ENCODE results near the gene PRR15L. TPM values are rescaled to one million over a fixed set of nuclear protein-coding genes. Genes with fewer than 3 reads are reported as not detected.
"Not testable (repeated sequence)": the region's sequence is repeated elsewhere in the genome, so short reads cannot be mapped to it uniquely, and the experiment has no call there.

The PRR15L gene
- total RNA-seq, 1 donor from 2014 or later = not detected

DNA sequence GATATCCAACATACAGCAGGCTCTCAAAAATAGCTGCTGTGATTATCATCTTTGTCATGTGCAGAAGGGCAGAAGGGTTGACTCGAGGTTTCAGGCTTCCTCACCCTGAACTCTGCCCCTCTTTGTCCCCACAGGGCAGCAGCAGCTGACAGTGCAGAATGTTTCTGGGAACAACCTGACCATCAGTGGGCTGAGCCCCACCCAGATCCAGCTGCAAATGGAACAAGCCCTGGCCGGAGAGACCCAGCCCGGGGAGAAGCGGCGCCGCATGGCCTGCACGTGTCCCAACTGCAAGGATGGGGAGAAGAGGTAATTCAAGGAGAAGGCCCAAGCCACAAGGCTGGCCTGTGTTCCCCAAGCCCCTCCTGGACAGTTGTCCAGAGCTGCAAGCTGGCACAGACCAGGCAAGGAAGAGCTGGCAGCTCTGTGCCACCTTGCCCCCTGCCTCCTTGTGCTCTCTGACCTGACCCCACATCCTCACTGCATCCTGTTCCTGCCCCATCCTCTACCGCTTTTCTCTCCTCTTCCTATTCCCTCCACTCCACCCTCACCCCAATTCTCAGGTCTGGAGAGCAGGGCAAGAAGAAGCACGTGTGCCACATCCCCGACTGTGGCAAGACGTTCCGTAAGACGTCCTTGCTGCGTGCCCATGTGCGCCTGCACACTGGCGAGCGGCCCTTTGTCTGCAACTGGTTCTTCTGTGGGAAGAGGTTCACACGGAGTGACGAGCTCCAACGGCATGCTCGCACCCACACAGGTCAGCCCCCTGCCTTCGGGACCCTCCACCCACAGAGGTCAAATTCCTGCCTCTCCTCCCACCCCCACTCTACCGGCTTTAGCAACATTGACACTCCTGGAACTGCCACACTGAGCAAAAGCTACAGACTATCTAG lies 32.7 kb downstream of the PRR15L start:
- H3K27me3 Mint-ChIP-seq (ENCODE audit: unreplicated experiment) = peaks cover 3% of the 10 kb centered on the region
- H3K4me3 Mint-ChIP-seq (ENCODE audit: unreplicated experiment) = no peak overlapping the region
- no peak for DNase-seq
- H3K4me1 Mint-ChIP-seq (ENCODE audit: low read depth, unreplicated experiment) = peaks cover 13% of the 10 kb centered on the region
- peaks cover 9% of the 10 kb centered on the region for H3K36me3 Mint-ChIP-seq (ENCODE audit: unreplicated experiment)
- TF ChIP-seq, protein P1, sequence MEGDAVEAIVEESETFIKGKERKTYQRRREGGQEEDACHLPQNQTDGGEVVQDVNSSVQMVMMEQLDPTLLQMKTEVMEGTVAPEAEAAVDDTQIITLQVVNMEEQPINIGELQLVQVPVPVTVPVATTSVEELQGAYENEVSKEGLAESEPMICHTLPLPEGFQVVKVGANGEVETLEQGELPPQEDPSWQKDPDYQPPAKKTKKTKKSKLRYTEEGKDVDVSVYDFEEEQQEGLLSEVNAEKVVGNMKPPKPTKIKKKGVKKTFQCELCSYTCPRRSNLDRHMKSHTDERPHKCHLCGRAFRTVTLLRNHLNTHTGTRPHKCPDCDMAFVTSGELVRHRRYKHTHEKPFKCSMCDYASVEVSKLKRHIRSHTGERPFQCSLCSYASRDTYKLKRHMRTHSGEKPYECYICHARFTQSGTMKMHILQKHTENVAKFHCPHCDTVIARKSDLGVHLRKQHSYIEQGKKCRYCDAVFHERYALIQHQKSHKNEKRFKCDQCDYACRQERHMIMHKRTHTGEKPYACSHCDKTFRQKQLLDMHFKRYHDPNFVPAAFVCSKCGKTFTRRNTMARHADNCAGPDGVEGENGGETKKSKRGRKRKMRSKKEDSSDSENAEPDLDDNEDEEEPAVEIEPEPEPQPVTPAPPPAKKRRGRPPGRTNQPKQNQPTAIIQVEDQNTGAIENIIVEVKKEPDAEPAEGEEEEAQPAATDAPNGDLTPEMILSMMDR (IDR thresholded peaks at IDR 0.05; ENCODE audit: partially characterized antibody, unreplicated experiment) = no peak
- no peak overlapping the region for H3K27ac Mint-ChIP-seq (ENCODE audit: unreplicated experiment)
- peaks cover 3% of the 10 kb centered on the region for H3K9me3 Mint-ChIP-seq (ENCODE audit: unreplicated experiment)

DNA sequence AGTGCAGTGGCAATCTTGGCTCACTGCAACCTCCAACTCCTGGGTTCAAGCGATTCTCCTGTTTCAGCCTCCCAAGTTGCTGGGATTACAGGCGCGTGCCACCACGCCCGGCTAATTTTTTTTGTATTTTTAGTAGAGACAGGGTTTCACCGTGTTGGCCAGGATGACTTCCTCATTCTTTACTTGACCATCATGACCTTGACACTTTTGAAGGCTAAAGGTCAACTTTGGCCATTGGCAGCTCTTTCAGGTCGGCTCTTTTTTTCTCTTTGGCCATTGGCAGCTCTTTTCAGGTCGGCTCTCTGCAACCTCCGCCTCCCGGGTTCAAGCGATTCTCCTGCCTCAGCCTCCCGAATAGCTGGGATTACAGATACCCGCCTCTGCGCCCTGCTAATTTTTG lies 37.8 kb downstream of the PRR15L start:
- H3K9me3 Mint-ChIP-seq (ENCODE audit: unreplicated experiment); H3K36me3 Mint-ChIP-seq (ENCODE audit: unreplicated experiment); DNase-seq; H3K27ac Mint-ChIP-seq (ENCODE audit: unreplicated experiment); H3K4me3 Mint-ChIP-seq (ENCODE audit: unreplicated experiment); H3K27me3 Mint-ChIP-seq (ENCODE audit: unreplicated experiment); H3K4me1 Mint-ChIP-seq (ENCODE audit: low read depth, unreplicated experiment): not testable (repeated sequence)

DNA sequence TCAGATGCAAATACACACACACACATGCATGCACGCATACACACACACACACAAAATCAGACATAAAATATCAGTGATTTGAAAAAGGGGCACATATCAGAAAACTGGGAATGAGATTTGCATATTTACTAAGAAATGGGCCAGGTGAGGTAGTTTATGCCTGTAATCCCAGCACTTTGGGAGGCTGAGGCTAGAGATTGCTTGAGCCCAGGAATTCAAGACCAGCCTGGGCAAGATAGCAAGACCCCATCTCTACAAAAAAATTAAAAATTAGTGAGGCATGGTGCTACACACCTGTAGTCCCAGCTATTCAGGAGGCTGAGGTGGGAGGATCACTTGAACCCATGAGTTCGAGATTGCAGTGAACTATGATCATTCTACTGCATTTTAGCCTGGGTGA lies 38.7 kb downstream of the PRR15L start:
- Mint-ChIP-seq H3K36me3 (ENCODE audit: unreplicated experiment) (peaks cover 8% of the 10 kb centered on the region), H3K9me3 (ENCODE audit: unreplicated experiment) (peaks cover 7% of the 10 kb centered on the region), H3K27me3 (ENCODE audit: unreplicated experiment) (peaks cover under 1% of the 10 kb centered on the region), H3K4me1 (ENCODE audit: low read depth, unreplicated experiment) (peaks cover 8% of the 10 kb centered on the region), H3K27ac (ENCODE audit: unreplicated experiment) (no peak overlapping the region), H3K4me3 (ENCODE audit: unreplicated experiment) (no peak overlapping the region)
- TF ChIP-seq, protein P1 (IDR thresholded peaks at IDR 0.05; ENCODE audit: partially characterized antibody, unreplicated experiment) = no peak
- DNase-seq = no peak

DNA sequence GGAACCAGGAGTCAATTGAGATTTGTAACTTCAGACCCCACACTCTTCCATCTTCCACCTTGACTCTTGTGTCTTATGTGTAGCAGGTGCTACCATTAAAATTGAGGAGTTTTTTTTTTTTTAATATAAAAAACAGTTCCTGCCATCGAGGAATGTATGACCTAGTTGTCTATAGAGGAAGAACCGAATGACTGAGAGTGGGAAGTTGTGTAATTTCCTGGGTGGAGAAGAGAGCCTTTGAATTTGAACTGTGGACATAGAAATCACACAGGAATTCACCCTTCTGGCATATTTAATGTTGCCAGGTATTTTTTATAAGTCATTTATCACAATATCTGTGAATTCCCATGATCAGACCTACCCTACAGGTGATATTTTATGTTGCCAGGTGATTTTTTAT lies 39.7 kb downstream of the PRR15L start:
- no peak for DNase-seq
- Mint-ChIP-seq H3K36me3 (ENCODE audit: unreplicated experiment) (peaks cover 8% of the 10 kb centered on the region), H3K4me3 (ENCODE audit: unreplicated experiment) (no peak overlapping the region), H3K9me3 (ENCODE audit: unreplicated experiment) (peaks cover 7% of the 10 kb centered on the region), H3K27me3 (ENCODE audit: unreplicated experiment) (peaks cover 2% of the 10 kb centered on the region), H3K4me1 (ENCODE audit: low read depth, unreplicated experiment) (peaks cover 8% of the 10 kb centered on the region), H3K27ac (ENCODE audit: unreplicated experiment) (no peak overlapping the region)
- TF ChIP-seq, protein P1 (IDR thresholded peaks at IDR 0.05; ENCODE audit: partially characterized antibody, unreplicated experiment) = no peak

DNA sequence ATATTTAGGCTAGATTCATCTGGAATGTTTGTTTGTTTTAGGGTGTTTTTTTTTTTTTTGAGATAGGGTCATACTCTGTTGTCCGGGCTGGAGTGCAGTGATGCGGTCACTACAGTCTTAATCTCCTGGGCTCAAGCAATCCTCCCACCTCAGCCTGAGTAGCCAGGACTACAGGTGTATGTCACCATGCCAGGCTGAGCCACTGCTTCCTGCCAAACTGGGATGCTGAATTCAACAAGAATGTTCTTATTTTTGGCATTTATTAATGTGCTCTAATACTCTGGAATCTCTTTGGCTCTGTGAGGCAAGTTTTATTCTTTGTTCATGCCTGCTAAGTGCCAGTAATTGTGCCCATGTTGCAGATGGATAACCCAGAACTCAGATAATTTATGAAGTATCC lies 40.1 kb downstream of the PRR15L start:
- TF ChIP-seq, protein P1 (IDR thresholded peaks at IDR 0.05; ENCODE audit: partially characterized antibody, unreplicated experiment) = no peak
- DNase-seq = no peak
- Mint-ChIP-seq H3K9me3 (ENCODE audit: unreplicated experiment) (peaks cover 7% of the 10 kb centered on the region), H3K36me3 (ENCODE audit: unreplicated experiment) (peaks cover 8% of the 10 kb centered on the region), H3K4me1 (ENCODE audit: low read depth, unreplicated experiment) (peaks cover 8% of the 10 kb centered on the region), H3K4me3 (ENCODE audit: unreplicated experiment) (no peak overlapping the region), H3K27ac (ENCODE audit: unreplicated experiment) (no peak overlapping the region), H3K27me3 (ENCODE audit: unreplicated experiment) (peaks cover 2% of the 10 kb centered on the region)
